NCI-H446 treated with DMSO at 0.1 percent for 48 hours (cell line): Measurements from ENCODE around the gene ADD1.
"Not testable (repeated sequence)": the region's sequence is repeated elsewhere in the genome, so short reads cannot be mapped to it uniquely, and the experiment has no call there.

ENCODE experiments used
- DNase-seq: peaks from one replicate; lab custom pipeline; 2025; lab: John Stamatoyannopoulos, UW

Gene ADD1

GRCh38 chr4:2944586-2945526 lies 101.2 kb downstream of the ADD1 start:
- no peak for DNase-seq

- not testable (repeated sequence) for DNase-seq
Observed at GRCh38 chr4:2945619-2946604, 102.3 kb downstream of the ADD1 start.

- DNase-seq = no peak
Observed at GRCh38 chr4:2946812-2947600, 103.4 kb downstream of the ADD1 start.

GRCh38 chr4:2947926-2948325 lies 104.3 kb downstream of the ADD1 start:
- no peak for DNase-seq

GRCh38 chr4:2948895-2949781 lies 105.5 kb downstream of the ADD1 start:
- DNase-seq = no peak

GRCh38 chr4:2949782-2950125 lies 106.1 kb downstream of the ADD1 start:
- no peak for DNase-seq

- DNase-seq = no peak
Observed at GRCh38 chr4:2950221-2950989, 106.8 kb downstream of the ADD1 start.

GRCh38 chr4:2953496-2953895 lies 109.9 kb downstream of the ADD1 start:
- DNase-seq = no peak

GRCh38 chr4:2954358-2955185 lies 110.9 kb downstream of the ADD1 start:
- no peak for DNase-seq

GRCh38 chr4:2955186-2956044 lies 111.8 kb downstream of the ADD1 start:
- DNase-seq = not testable (repeated sequence)

- no peak for DNase-seq
Observed at GRCh38 chr4:2958446-2958845, 114.8 kb downstream of the ADD1 start.

GRCh38 chr4:2960450-2960849 lies 116.8 kb downstream of the ADD1 start:
- not testable (repeated sequence) for DNase-seq

GRCh38 chr4:2961421-2961810 lies 117.8 kb downstream of the ADD1 start:
- no peak for DNase-seq

GRCh38 chr4:2961811-2962441 lies 118.3 kb downstream of the ADD1 start:
- no peak for DNase-seq

- no peak for DNase-seq
Observed at GRCh38 chr4:2962614-2963174, 119.0 kb downstream of the ADD1 start.

- DNase-seq = peak; percentile 89
Observed at GRCh38 chr4:2963175-2963965, 119.7 kb downstream of the ADD1 start, which contains the start of the genes GRK4 and NOP14. GRK4 (plus strand) TSS chr4:2963571; CDS start chr4:2964071, 500 bp downstream. NOP14 (minus strand) TSS chr4:2963406; CDS start chr4:2963319, 87 bp downstream.
